Caki2 (cell line): ENCODE results near the gene GALT. TPM values are rescaled to one million over a fixed set of nuclear protein-coding genes. Genes with fewer than 3 reads are reported as not detected.
A peak's percentile ranks its signal among the peaks of the same experiment; 100 is the strongest.

Source experiments
- DNase-seq: peaks from one replicate; pipeline ENCODE4 v3.0.0-alpha.2; 2015; ENCODE audit warnings: low read depth
- in situ Hi-C: cut with HindIII; loops from 2 replicates; pipeline ENCODE4 v1.10.0; 2016; ENCODE audit warnings: low sequenced_read_pairs, low pct_unique_long_range_greater_than_20kb, mixed read lengths
- total RNA-seq: library from RNA; depleted of rRNA; stranded (reverse); fragments of >200 nt; shearing (Covaris generic); gene quantifications from 2 replicates; pipeline ENCODE4 v1.2.3, GENCODE V29; 2014; ENCODE audit warnings: low replicate concordance; rRNA removed

GALT gene
- 12.2 and 13.8 TPM in 2 replicates for total RNA-seq

GRCh38 chr9:34646211-34647083 is at the start of gene GALT:
Gene GALT (plus strand): TSS chr9:34646675. CDS start chr9:34646705, 30 bp downstream.
- DNase-seq, result peak; percentile 89
- in situ Hi-C loops, result no loop called here

GRCh38 chr9:34599546-34599945 is 46.9 kb upstream of the GALT start:
- in situ Hi-C loops, result no loop called here
- no peak for DNase-seq

DNA sequence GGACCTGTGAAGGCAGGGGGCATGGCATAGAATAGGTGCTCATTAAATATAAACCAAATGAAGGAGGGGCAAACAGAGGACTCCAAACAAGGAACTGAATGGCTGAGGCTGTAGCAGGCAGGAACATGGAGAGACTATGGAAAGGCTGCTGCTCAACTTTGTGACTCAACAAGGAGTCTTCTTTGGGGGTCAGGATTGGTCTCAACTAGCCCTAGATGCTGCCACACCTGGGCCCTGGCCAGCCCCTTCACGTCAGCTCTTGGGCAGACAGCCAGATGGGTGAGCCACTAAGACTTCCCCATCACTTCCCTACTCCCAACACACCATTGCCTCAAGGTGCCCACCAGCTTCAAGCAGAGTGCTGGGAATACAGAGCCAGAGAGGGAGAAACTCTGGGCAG is 45.6 kb upstream of the GALT start:
- in situ Hi-C loops, result no loop called here

GRCh38 chr9:34601937-34602573 is 44.4 kb upstream of the GALT start:
- in situ Hi-C loops, result no loop called here
- no peak for DNase-seq

More for the DNA sequence above, 45.6 kb upstream of the GALT start:
- no peak for DNase-seq

GRCh38 chr9:34603610-34604231 is 42.8 kb upstream of the GALT start:
- peak; percentile 51 for DNase-seq
- in situ Hi-C loops, result no loop called here

DNA sequence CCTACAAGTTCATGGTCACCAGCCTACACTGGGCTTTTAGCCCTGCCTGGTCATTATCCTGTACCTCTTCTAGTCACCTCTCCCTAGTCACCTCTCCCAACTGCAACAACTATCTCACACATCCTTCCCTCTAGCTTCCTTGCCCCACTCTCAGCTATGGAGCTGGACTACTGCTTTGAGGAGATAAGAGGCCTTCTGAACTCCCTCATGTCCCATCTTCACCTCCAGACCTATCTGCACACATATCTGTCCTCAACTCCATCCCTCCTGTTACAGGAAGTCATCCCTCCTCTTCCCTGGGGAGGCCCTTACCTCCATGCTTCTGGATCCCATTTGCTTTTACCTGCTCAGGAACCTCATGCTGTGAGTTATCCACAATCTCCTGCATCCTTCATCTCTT is 40.3 kb upstream of the GALT start:
- in situ Hi-C loops, result no loop called here
- DNase-seq, result no peak

- no peak for DNase-seq
- in situ Hi-C loops, result no loop called here
These were observed 39.6 kb upstream of the GALT start for GRCh38 chr9:34606905-34607304.

DNA sequence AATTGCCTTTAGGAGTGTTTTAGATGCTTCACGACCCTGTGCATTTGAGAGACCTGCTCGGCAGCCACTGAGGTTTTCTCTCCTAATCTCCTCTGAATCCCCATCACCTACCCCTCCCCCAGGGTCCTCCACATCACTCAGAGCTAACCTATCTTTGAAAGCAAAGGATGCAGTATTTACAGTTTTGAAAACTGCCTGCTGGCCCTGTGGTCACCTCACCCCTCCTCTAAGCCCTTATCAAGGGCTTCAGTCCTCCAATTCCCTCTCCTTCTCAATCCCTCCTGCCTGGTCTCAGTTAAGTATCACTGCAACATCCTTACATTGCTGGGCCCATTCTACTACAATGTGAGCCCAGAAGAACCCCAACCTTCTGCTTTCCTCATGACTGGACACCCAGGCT is 39.1 kb upstream of the GALT start:
- in situ Hi-C loops, result no loop called here
- DNase-seq, result no peak

DNA sequence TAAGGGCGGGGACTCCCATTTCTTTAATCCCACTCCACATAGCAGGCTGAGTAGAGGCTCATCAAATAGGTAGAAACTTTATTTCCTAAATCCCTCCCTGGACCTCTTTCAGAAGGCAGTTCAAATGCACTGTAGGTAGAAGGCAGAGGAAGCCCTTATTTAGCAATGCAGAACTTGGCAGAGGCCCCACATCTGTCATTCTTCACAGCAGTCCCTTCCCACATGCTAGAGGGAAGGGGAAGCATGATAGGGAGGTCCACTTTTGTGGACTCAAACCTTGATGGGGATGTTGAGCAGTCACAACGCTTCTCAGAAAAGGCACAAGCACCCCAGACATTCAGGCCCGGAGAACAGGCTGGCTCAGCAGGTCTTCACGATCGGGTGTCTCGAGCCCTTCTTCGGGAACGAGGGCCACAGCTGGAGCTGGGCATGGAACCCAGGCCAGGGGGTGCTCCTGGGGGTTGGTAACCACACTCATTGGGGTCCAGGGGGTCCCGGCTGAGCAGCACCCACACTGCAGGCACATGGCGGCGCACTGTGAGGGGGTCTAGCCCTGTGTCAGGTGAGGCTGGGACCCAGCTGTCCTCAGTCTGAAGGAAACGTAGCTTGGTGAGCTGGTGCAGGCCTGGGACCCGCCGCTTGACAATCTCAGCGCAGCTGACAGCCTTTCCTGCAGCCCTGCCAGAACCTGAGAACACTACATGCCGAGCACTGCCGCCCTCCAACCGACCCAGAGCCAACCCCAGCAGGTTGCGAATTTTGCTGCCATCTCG is 35.9 kb upstream of the GALT start:
- in situ Hi-C loops, result no loop called here
- no peak for DNase-seq

- in situ Hi-C loops, result no loop called here
- DNase-seq, result no peak
These were observed 35.1 kb upstream of the GALT start for GRCh38 chr9:34611251-34611810.

DNA sequence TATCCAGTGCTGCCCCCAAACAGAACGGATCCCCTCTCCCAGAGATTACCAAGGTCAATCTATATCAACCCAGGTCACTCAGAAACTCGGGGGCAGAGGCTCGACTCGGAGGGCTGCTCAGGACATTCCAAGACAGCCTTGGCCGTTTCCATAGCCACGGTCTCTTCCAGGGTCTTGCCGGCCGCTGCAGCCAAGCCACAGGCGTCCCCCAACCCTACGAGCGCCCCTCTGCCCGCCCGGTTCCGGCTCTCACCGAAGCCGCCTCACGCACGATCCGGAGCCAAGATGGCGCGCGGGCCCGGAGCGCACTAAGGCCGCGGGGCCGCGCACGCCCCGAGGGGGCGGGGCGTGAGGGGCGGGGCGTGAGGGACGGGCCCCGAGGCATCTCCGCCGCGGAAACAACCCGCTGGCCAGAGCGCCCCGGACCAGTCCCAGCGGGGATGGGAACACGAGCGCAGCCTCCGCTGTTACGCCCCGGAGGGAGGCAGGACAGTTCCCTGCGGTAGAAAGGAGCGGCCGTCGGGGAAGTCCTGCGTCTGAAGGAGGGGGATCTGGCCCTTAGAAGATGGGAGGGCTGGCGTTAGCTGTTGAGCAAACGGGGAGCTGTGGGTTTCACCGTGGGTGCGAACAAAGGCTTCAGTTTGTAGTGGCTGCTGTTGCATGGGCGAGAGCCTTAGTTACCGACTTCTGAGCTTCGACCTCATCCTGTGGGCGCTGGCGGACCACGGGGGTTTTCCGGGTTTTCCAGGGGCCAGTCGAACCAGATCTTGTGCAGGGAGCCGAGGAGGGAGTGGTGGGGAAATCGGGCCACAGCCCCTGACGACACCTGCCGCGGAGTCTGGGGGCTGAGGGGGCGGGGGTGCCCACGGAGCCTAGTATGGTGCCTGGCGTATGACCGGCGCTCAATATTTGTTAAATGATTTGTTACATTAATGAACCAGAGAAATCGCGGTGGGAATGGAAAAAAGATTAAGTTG is 34.4 kb upstream of the GALT start, which contains the start of gene RPP25L:
Gene RPP25L (minus strand): TSS at position 287 of the 977 bp plus-strand sequence. CDS start 801 bp downstream, outside the sequence.
- peak; percentile 69 for DNase-seq

DNA sequence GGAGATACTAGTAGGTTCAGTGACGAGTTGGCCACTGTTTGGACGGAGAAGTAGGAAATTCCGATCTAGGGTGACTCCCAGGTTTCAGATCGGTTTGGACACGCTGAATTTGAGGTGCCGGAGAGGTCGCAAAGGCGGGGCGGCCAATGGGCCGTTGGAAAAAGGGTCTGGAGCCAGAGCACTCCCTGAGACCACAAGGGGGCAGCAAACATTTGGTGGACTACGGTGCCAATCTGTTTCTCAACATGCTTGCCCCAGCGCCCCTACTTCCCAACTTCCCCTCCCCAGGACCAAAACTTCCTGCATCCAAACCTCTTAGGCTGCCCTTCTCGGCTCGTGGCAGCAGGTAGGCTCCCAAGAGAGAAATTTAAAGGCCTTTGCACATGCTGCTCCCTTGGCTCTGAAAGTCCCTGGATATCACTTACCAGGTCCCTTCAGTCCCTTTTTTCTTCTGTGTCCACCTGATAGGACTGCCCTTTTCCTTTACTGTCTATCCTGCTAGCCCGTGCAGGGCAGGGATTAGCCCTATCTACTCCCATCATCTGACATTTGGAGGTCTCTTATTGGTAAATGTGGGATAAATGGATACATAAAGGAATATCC is 33.6 kb upstream of the GALT start:
- in situ Hi-C loops, result no loop called here
- peak; percentile 56 for DNase-seq

More for the DNA sequence above, 34.4 kb upstream of the GALT start, which contains the start of gene RPP25L:
- in situ Hi-C loops, result no loop called here

- in situ Hi-C loops, result no loop called here
- no peak for DNase-seq
These were observed 31.3 kb upstream of the GALT start for GRCh38 chr9:34615132-34615531.

GRCh38 chr9:34620061-34620994 is 26.1 kb upstream of the GALT start, which contains the start of gene DCTN3:
Gene DCTN3 (minus strand): TSS chr9:34620495. CDS start chr9:34620464, 31 bp downstream.
- in situ Hi-C loops, result no loop called here
- DNase-seq, result peak; percentile 68
